SIG-M5 (cell line): ENCODE data around the gene OPN5.

Experiments used
- DNase-seq: peaks from one replicate; lab custom pipeline; 2025; lab: John Stamatoyannopoulos, UW

The OPN5 gene

DNA sequence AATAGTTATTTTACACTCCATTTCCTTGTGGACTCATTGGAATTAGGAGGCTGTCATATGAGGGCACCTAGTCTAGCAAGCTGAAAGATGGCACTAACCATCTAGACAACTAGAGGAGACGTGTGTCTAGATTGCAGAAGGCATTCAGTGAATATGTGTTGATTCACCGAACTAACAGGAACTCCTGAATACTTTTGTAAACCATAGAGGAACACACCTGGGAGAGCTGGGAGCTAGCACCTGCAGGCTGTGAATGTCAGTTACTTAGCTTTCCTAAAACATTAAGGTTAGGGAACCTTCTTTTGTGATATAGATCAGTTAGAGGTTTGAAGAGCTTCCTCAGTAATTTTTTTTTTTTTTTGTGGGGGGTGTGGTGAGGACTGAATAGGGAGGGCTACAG, 7.7 kb downstream of the OPN5 start:
- DNase-seq: no peak

DNA sequence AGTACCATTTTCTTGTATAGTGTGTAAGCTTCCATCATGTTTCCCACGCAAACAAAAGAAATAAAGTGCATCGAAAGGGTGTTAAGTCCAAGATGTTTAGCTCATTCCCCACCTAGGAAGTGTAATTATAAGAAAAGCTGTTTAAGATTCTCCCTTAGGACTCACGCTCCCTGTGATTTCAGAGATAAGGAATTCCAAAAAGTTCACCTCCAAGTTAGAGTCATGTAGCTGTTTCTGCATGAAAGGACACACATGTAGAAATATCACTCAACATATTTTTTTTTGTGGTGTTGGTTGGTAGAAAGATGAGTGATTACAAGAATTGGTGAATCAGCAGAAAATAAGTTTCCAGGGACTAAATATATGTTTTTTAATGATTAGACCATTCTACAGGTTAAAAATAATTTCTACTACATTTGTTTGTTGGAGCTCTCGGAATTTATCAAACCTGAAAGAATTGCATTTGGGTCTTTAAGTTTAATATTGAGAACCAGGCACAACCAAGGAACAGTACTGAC, 10.4 kb downstream of the OPN5 start:
- DNase-seq: no peak

DNA sequence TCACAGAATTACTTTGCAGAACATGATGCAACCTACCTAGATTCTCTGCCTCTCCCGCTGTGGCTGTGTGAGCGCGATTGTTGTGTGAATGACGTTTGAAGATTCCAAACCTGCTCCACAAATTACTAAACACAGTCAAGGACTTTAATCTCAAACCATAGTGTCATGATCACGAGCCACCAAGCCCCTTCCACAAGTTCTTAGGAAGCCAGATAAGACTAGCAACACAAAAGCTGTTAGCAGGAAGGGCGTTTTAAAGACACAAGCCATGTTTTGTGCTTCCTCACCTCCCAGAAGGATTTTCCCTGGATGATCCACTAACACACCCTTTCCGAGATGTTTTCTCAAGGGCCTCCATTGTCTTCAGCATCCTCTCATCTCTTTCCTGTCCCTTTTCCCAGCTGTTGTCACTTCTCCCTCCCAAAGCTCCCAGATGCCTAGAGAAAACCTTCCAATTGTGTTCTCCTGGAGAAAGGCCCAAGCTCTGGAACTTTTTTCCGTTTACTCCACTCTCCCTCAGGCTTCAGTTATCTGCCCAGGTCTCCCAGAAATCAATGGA, 12.8 kb downstream of the OPN5 start:
- DNase-seq: no peak

DNA sequence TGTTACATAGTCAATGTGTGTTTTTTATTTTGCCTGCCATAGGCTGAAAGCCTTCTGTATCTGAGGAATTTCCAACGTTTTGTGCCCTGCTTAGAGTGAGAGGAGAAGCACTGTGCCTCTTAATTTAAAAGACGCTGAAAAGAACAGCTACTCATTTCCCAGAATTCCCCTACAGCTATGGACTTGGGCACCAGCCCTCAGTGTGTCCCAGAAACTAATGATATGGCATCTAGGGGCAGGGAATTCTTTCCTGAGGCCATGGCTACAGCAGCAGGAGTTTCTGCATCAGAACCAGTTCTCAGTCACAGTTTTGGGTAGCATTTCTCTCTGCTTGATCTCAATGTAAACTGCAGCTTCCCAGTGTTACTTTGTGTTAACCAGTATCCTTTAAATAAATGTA, 20.2 kb downstream of the OPN5 start:
- DNase-seq: no peak

DNA sequence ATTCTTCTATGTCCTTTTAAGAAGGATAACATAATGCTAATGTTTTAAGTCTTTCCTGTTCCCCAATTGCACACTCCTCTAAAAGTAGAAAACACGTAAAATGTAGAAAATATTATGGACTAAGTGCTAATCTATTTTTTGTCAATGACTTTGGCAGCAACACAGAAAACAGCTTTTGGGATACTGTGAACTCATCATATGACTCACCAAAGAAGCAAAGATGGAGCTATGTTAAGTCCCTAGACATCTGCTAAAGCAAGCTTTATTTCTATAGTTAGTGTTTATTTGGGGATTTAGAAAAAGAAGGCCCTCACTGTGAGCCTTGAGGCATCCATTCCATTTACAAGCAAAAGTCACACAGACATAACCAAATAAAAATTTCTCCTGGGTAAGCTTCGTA, 23.0 kb downstream of the OPN5 start:
- DNase-seq: no peak

DNA sequence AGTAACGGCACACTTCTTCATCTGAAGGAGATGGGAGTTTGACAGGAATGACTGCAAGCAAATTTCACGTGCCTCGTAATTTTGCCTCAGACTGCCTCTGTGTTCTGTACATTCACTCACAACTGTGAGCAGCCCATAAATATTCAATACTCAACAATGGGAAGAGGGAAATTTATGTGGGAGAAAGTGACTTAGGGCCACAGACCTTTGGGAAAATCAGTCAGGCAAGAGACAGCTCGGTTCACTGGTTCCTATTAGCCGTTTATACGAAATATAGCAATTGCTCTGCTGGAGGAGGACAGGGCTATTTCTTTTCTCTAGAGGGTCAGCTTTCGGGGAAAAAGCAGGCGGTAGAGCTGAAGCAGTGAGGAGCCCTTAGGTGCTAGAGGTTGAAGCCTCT, 28.0 kb downstream of the OPN5 start:
- DNase-seq: no peak

DNA sequence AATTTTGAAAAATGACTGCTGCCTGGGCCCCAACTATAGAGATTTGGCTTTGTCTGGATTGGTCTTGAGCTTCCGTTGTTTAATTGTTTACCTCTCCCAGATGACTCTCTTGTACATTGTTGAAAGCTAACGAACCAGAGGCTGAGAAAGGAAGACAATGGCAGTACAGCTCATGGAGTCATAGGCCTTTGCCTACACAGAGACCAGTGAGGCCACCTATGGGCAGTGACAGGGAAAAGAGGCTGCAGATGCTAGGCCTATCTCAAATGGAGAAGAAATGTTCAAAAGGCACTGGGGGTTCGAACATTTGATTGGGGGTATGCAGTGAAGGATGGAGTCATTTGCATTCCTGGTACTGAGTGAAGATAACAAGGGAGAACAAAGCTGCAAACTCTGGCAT, 29.1 kb downstream of the OPN5 start:
- no peak for DNase-seq

DNA sequence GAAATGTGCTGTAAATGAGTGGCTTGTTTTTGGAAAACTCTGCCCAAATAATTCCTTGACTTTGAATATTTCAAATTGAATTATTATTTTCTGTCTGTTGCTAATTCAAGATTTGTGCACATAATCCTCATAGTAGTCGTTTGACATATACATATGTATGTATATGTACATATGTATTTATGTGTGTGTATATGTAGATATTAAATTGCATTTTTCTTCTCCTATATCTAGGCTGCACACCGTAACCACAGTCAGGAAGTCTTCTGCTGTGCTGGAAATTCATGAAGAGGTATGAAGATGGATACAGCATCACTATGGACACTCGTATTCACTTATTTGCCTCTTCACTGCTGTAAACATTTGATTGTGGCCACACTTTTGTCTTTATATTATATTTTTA, 29.6 kb downstream of the OPN5 start:
- DNase-seq: no peak

DNA sequence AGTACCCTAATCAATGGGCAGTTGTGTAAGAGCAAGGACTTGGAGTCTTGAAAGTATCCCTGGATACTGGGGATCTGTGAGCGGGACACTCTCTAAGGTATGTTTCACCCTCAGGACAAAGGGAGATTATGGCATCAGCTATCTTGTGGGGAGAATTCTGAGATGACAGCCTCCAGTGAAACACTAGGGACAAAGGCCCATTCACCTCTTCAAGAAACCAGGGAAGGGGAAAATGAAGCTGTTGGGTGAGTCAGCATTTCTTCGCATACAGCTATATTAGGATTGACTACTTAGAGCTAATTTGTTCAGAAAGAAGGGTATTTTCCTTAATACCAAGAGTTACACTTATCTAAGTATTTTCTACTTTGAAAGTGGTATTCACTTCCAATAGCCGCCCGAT, 35.9 kb downstream of the OPN5 start:
- DNase-seq: no peak

DNA sequence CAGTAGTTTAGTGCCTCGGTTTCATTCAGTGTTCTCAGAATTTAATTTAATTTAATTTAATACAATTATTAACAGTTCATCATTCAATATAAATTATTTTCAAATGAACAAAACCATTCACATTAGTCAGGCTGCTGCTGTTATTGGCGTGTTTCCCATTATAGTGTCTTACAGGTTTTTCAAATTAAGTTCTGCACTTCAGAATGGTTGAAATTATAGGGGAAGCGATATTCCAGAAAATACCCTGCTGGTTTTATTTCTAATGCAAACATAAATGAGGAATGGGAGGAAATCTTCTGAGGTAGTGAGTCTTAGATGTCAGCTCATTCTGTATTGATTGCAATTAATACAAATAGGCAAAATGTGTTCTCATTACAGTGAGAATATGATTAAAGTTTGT, 37.6 kb downstream of the OPN5 start:
- DNase-seq: no peak

DNA sequence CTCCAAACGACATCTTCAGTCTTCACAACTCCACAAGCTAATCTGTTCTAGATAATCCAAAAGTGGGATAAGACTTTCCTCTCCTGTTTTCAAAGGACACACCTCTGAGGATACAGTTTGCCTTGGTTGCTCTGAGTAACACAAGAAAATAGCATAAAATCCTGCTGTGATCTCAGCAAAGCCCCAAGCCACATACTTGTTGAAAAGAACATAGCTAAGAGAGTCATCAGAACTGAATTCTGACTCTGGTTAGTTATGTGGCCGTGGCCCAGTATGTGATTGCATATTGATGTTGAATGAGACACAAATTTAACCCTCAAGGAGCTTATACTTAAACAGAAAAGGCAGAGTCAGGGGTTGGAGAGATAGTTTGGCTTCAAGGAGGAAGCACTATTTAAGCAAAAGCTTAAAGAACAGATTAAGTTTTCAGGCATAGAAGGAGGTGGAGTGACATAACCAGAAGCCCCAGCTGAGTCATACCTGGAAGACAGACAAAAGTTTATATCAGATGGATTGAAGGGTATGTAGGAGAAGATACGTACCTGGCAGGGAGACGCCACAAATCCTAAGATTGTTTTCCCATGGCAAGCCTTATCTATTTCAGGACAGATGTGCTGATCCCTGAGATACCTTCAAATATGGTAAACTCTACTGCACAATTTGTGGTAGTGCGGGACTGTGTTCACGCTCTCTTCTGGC, 41.2 kb downstream of the OPN5 start:
- no peak for DNase-seq

DNA sequence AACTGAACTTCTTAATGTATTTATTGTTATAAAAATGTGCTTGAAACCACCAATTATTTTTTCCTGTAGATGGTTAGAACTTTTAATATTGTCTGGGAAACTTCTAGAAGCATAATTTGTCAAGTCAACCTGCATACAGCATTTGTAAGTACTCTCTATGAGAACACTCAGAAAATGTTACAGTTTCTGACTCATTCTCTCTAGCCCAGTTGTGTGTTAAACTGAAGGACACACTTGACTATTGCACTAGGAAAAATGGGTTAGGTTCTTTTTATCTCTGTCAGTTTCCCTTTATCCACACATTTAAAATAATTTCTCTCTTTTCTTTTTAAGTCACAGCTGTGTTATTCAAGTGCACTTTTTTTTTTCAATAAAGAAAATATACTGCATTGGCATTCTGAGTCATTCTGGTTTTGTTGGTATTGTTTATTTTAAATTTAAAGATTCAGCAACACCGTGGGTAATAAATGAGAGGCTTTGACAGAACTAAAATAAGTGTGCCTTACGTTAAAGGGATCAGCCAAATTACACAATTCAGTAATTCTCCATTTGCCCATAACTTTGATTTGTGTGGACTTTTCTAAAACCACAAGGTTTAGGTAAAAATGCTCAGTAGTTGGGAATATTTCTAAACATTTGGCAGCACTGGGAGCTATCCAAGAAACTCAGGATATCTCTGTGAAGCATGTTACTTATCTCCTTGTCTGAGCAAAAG, 50.7 kb downstream of the OPN5 start:
- no peak for DNase-seq

DNA sequence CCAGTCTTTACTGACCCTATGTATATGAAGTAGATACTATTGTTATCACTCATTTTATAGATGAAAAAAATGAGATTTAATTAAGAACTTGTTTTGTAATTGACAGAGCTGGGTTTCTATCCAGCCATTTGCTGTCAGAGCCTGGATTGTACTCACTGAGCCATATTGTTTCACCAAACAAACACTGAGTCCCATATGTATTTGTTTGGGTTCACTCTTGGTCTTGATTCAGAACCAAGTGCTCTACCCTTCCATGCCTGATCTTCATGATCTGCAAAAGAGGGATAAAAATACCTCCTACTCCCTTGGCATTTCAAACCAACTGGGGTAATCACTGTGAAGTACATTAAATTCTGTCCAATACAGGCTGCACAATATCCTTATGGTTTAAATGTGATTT, 52.4 kb downstream of the OPN5 start:
- DNase-seq: no peak

DNA sequence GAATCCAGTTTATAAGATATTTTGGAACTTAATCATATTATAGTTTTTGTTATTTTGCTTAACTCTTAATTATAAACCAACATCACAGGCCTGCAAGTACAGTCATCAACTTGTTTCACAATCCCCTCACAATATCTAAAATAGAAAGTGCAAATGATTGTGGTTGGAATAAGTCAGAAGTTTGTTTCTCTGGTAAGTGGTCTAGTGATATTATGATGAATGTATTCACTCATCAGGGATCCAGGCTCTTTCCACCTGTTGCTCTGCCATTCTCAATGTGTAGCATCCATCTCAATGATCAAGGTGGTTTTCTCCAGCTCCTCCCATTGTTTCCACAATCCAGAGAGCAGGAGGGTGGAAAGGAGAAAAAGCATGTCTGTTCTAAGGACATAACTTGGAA, 54.2 kb downstream of the OPN5 start:
- DNase-seq: no peak

DNA sequence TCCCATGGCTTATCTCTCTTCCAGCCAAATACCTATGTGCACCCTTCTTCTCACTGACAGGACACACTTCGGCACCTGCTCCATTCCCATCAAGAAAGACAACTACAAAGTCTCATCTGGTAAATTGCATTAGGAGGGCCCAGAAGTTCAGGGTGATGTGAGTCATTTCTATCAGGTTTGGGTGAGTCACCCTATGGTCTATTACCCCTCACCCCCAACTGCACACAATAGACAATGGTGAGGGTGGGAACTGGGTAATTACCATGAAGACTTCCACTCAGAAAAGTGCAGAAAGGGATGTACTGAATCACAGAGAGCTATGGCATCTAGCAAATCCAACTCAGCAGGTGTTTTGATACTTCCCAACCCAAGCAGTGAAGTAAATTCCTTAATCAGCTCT, 54.8 kb downstream of the OPN5 start:
- DNase-seq: no peak

DNA sequence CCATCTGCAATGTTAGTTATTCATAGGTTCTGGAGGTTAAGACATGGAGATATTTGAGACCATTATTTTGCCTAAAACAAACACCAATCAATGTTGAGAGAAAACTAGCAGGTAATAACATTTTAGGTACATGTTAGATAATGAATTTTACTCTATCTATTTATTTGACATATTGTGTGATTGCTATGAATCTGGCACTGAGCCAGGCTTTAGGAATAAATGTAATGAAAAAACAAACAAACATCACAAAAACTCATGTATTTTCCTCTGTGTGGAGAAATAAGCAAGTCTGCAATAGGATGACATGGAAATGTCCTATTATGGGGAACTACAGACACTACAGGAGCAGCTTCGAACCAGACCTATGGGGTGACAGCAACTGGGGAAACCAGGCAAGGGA, 57.8 kb downstream of the OPN5 start:
- no peak for DNase-seq

DNA sequence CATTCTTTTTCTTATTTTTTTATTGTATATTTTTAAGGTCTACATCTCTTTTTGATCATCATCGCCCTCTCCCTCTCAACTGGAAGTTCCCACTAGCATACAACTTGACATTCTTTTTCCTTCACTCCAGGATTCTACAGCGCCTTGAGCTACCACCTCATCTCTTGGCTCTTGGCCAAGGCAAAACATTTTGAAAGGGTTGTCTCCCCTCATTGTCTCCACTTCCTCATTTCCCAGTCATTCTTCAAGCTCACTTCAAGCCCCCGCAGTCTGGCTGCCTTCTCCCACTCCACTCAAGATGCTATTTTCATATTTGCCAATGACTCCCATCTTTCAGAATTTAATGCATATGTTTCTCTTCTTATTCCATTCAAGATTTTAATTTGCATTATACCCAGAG, 63.0 kb downstream of the OPN5 start:
- no peak for DNase-seq

DNA sequence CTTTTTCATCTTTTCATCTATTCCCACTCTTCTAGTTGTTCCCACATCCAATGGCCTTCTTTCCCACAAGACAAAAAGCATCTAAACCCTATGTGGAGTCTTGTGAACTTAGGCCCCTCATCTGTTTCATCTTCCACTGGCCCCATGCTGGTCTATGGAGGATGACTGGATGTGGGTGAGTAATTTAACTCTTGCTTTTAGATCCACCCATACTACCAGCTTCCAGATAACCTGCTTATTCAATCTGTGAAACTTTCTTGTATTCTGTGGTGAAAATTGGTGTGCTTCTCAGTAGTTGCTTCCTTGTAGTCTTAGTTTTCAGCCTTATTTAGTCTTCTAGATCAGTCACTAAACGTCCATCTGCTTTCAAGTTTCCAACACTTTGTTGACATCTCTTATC, 64.9 kb downstream of the OPN5 start:
- DNase-seq: no peak

DNA sequence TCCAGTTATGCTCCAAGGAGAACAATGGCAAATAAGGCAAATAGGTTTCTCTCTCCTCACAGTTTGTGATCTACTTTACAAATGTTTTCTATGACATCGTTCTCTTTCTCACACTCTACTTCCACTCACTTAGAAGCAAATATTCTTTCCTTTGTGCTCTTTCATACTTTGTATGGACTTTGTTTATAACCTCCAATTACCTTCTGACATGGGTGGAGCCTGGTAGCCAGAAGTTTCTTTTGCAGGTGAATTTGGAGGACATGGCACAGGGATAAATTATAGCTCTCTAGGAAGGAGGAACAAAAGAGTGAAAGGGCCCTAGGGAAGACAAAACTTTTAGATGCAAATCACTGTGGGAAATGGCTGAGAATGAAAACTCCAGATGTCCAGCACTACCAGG, 69.3 kb downstream of the OPN5 start:
- DNase-seq: no peak

DNA sequence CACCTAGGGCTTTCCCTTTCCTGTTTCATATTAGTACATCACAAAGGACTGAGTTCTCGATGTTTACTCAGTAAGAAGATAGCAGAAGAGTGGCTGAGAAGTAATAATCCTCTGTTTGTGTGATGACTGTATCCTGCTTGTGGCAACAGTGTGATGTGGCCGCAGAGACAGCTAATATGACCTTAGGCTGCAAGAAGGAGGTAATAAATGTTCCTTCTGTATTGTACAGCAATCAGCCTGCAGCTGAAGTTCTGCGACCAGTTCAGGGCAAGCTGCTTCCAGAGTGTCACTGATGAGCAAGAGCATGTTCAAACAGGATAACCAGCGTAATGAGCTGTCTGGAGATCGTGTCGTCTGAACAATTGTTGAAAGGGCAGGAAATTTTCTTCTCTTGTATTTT, 70.9 kb downstream of the OPN5 start:
- no peak for DNase-seq

DNA sequence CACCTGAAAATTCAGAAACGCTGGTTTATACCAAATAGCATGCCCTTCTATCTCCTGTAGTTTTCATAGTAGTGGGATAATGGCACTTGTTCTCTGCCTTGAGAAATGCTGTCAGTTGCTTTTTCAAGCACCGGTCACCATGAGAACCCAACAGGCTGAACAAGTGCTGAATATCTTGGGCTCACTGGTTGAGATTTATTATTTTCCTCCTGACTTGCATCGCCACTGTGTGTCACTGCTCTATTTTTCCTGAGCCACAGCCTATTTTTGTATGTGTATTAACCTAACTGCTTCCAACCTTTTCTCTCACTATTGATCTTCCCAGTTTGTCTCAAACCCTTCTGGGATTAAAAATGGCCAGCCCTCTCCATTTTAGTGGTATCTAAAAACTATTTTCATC, 71.9 kb downstream of the OPN5 start:
- no peak for DNase-seq

DNA sequence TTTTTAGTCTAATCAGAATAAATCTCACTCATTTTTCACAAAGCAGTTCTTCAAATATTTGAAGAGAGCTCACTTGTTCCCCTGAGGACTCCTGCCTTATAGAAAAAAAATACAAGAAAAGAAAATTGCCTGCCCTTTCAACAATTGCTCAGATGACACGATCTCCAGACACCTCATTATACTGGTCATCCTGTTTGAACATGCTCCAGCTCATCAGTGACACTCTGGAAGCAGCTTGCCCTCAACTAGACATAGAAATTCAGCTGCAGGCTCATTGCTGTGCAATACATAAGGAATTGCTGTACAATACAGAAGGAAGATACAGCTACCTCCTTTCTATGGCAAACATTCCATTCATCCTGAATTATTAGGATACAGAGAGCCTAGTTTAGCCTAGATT, 73.1 kb downstream of the OPN5 start:
- DNase-seq: no peak

DNA sequence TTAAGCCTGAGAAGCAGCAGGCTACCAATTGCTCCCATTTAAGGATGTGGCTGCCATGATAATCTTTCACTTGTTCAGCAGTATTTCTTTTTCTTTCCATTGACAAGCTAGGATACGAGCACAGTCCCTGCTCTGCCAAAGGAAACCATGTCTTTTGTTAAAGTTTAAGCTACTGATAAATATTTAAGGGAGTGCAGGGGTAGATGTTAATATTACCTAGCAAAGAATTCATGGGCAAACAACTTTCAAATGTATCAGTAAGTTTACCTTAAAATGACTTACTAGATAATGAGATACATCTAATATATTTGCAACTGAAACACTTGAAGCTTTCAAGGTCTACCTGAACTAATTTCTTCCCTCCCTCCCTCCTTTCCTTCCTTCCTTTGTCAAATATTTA, 77.3 kb downstream of the OPN5 start:
- no peak for DNase-seq

DNA sequence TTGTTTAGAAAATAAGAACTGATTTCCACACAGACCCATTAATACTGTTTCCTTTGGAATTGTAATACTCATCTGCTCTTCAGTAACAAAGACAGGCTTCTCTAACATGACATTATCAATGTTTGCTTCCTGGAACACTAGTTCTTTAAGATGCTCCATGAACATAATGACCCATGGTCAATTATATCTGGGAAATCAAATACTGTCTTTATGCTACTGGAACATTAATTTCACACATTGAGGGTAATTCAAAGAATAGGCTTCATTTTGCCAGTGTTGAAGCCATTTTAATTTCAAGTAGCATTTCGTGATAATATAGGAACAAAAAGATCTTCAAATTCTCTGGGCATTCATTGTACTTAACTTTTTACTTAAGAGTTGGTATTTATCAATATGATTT, 80.9 kb downstream of the OPN5 start:
- no peak for DNase-seq
